Measurements from ENCODE around the gene LRFN2.

GRCh38 chr6:40466986-40467539, 120.1 kb downstream of the LRFN2 start:
- TF ChIP-seq EZH2 (IDR thresholded peaks at IDR 0.05; ENCODE audit: low read length, unreplicated experiment) (no peak), CTCF (conservative IDR thresholded peaks at IDR 0.05; ENCODE audit: low read depth, low read length) (no peak), EZH2phosphoT487 (IDR thresholded peaks at IDR 0.05; ENCODE audit: borderline replicate concordance, low read length) (no peak)
